HepG2 (cell line): ENCODE results near the gene NDUFV1. TPM values are rescaled to one million over a fixed set of nuclear protein-coding genes. Genes with fewer than 3 reads are reported as not detected.
A peak's percentile ranks its signal among the peaks of the same experiment; 100 is the strongest.

Experiments
- BORCS8-MEF2B ChIP-seq: sonication (generic); formaldehyde crosslinking; IDR thresholded peaks from 2 replicates; pipeline ENCODE4 v1.8.0; 2022; ENCODE audit warnings: mild to moderate bottlenecking, missing genetic modification reagents
- DNMT1 ChIP-seq: sonication (generic); formaldehyde crosslinking; IDR thresholded peaks from 2 replicates; pipeline ENCODE4 v1.5.1; 2020; ENCODE audit warnings: mild to moderate bottlenecking, missing genetic modification reagents
- ETV5 ChIP-seq: IDR thresholded peaks from 2 replicates; pipeline ENCODE4 v1.6.1; 2018; ENCODE audit warnings: missing biosample characterization, missing genetic modification reagents, inconsistent platforms, borderline replicate concordance
- HCFC1 ChIP-seq: fragments of 150-350 bp; IDR thresholded peaks from 2 replicates; pipeline ENCODE4 v1.6.1; 2014; ENCODE audit warnings: low read depth, low read length
- JUND ChIP-seq: sonication (generic); formaldehyde crosslinking; IDR thresholded peaks from 2 replicates; pipeline ENCODE4 v1.8.0; 2022; ENCODE audit warnings: mild to moderate bottlenecking, missing genetic modification reagents
- MYC ChIP-seq: sonication (generic); formaldehyde crosslinking; IDR thresholded peaks from 2 replicates; pipeline ENCODE4 v1.9.0; 2021; ENCODE audit warnings: missing genetic modification reagents, borderline replicate concordance
- NCOA1 ChIP-seq: sonication (generic); formaldehyde crosslinking; IDR thresholded peaks from 2 replicates; pipeline ENCODE4 v1.9.0; 2021; ENCODE audit warnings: missing genetic modification reagents
- NFATC3 ChIP-seq: sonication (generic); formaldehyde crosslinking; IDR thresholded peaks from 2 replicates; pipeline ENCODE4 v1.5.1; 2020; ENCODE audit warnings: mild to moderate bottlenecking, missing genetic modification reagents
- ONECUT2 ChIP-seq: sonication (generic); formaldehyde crosslinking; IDR thresholded peaks from 2 replicates; pipeline ENCODE4 v1.4.0; 2020; ENCODE audit warnings: missing genetic modification reagents
- PAF1 ChIP-seq: IDR thresholded peaks from 2 replicates; pipeline ENCODE4 v1.6.1; 2016; ENCODE audit warnings: missing genetic modification reagents, missing compliant biosample characterization
- RFXAP ChIP-seq: sonication (generic); formaldehyde crosslinking; IDR thresholded peaks from 2 replicates; pipeline ENCODE4 v1.4.0; 2020; ENCODE audit warnings: missing genetic modification reagents, borderline replicate concordance
- RXRB ChIP-seq: IDR thresholded peaks from 2 replicates; pipeline ENCODE4 v1.6.1; 2016; ENCODE audit warnings: borderline replicate concordance, missing genetic modification reagents, missing compliant biosample characterization
- SATB2 ChIP-seq: sonication (generic); formaldehyde crosslinking; IDR thresholded peaks from 2 replicates; pipeline ENCODE4 v1.5.0; 2020; ENCODE audit warnings: missing genetic modification reagents
- SMC3 ChIP-seq: IDR thresholded peaks from 2 replicates; pipeline ENCODE4 v1.6.1; 2011; ENCODE audit warnings: low read length, improper control_type of control experiment
- ZFP62 ChIP-seq: sonication (generic); formaldehyde crosslinking; IDR thresholded peaks from 2 replicates; pipeline ENCODE4 v1.4.0; 2020; ENCODE audit warnings: missing genetic modification reagents
- ZNF343 ChIP-seq: sonication (generic); formaldehyde crosslinking; IDR thresholded peaks from 2 replicates; pipeline ENCODE4 v1.4.0; 2020; ENCODE audit warnings: mild to moderate bottlenecking, missing genetic modification reagents
- ZNF382 ChIP-seq: sonication (generic); formaldehyde crosslinking; IDR thresholded peaks from 2 replicates; pipeline ENCODE4 v1.5.0; 2020; ENCODE audit warnings: missing genetic modification reagents, mild to moderate bottlenecking, borderline replicate concordance
- ZNF766 ChIP-seq: sonication (generic); formaldehyde crosslinking; IDR thresholded peaks from 2 replicates; pipeline ENCODE4 v1.5.0; 2020; ENCODE audit warnings: missing genetic modification reagents, borderline replicate concordance
- ZNF777 ChIP-seq: sonication (generic); formaldehyde crosslinking; IDR thresholded peaks from 2 replicates; pipeline ENCODE4 v1.4.0; 2020; ENCODE audit warnings: missing genetic modification reagents
- ZNF788 ChIP-seq: sonication (generic); formaldehyde crosslinking; IDR thresholded peaks from 2 replicates; pipeline ENCODE4 v1.5.0; 2020; ENCODE audit warnings: mild to moderate bottlenecking, missing genetic modification reagents, borderline replicate concordance
- polyA plus RNA-seq, 8 experiments: library from polyadenylated mRNA; depleted of rRNA in 3 of 8; stranded (reverse) in 7 of 8; unstranded in 1 of 8; fragments of >200 nt; fragmentation: Illumina TruSeq in 4 of 8; extraction: Trizol in 4 of 8; gene quantifications; 2 replicates each; pipeline versions ENCODE4 v1.2.1 to v1.2.3, GENCODE V29; 2011 to 2016; ENCODE audit warnings: low read depth in 4 of 8, missing spikeins in 1 of 8, mixed read lengths in 1 of 8; ENCODE audit not compliant: insufficient read depth in 1 of 8
- total RNA-seq, 5 experiments: library from RNA; depleted of rRNA; stranded (reverse); fragments of >200 nt; fragmentation: Illumina TruSeq; extraction: Trizol; gene quantifications; 2 replicates each; pipeline ENCODE4 v1.2.3, GENCODE V29; 2016; ENCODE audit warnings: low read depth in 1 of 5
- TF ChIP-seq, protein P1 (sequence below): sonication (generic); formaldehyde crosslinking; conservative IDR thresholded peaks from 2 replicates; pipeline ENCODE4 v1.4.0; 2020; ENCODE audit warnings: missing genetic modification reagents
- TF ChIP-seq, protein P2 (sequence below): sonication (generic); formaldehyde crosslinking; IDR thresholded peaks from 2 replicates; pipeline ENCODE4 v1.4.0; 2020; ENCODE audit warnings: mild to moderate bottlenecking, missing genetic modification reagents
- TF ChIP-seq, protein P3 (sequence below): sonication (generic); formaldehyde crosslinking; IDR thresholded peaks from 2 replicates; pipeline ENCODE4 v1.8.1; 2023; ENCODE audit warnings: mild to moderate bottlenecking, missing genetic modification reagents
- TF ChIP-seq, protein P4 (sequence below): sonication (generic); formaldehyde crosslinking; IDR thresholded peaks from 2 replicates; pipeline ENCODE4 v1.4.0; 2020; ENCODE audit warnings: missing genetic modification reagents, mild to moderate bottlenecking, borderline replicate concordance

NDUFV1 gene
- total and polyA plus RNA-seq, 2 of the 13 experiments (the other 11 are each of a cell fraction or from before 2014, with no cell fraction given) = 88.9 to 137 TPM

DNA sequence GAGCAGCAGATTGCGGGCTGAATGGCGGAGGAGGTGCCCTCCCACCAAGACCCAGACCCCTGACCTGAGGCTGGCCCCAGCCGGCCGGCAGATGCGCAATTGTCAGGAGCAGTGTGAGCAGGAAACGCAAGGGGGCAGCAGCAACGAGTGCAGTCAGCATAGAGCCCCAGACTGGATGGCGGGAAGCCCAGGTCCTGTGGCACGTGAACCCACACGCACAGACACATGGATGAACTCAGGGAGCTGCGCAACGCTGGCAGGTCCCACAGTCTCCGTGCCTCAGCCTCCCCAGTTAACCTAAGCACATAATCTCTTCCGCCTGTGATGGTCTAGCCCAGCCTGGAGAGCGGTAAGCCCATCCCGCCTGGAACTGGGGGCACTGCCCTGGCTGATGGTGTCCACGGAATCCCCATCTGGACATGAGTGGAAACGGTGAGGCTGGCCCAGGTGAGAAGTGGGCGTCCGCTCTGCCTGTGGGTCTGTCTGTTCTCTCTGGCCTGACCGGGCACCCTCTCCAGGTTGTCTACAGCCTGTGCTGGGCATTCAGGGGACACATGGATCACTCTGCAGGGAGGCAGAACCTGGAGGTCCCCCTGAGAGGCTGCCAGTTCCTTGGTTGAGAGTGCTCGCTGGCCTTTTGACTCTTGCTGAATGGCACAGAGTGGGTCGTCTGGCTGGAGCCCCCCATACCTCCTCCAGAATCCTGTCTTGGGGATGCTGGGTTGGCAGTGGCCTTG lies 33.5 kb downstream of the NDUFV1 start (continued):
- TF ChIP-seq ZNF788 = 0 out of 2 replicates have a peak, but pooled peaks have one; percentile 61
- peak; percentile 27; the same call in 1 of the 2 replicates for TF ChIP-seq ETV5 (CRISPR knock-in tag)
- TF ChIP-seq SATB2 (CRISPR knock-in tag) = 0 out of 2 replicates have a peak, but pooled peaks have one; percentile 50
- TF ChIP-seq RFXAP (CRISPR knock-in tag) = 0 out of 2 replicates have a peak, but pooled peaks have one; percentile 43
- peak; percentile 36; the same call in 1 of the 2 replicates for TF ChIP-seq SMC3
- TF ChIP-seq NFATC3 (CRISPR knock-in tag) = no peak
- 0 out of 2 replicates have a peak, but pooled peaks have one; percentile 36 for TF ChIP-seq BORCS8-MEF2B (CRISPR knock-in tag)
- peak; percentile 44; the same call in 1 of the 2 replicates for TF ChIP-seq MYC (CRISPR knock-in tag)
- TF ChIP-seq ZNF382 (CRISPR knock-in tag) = no peak
- TF ChIP-seq, protein P1, sequence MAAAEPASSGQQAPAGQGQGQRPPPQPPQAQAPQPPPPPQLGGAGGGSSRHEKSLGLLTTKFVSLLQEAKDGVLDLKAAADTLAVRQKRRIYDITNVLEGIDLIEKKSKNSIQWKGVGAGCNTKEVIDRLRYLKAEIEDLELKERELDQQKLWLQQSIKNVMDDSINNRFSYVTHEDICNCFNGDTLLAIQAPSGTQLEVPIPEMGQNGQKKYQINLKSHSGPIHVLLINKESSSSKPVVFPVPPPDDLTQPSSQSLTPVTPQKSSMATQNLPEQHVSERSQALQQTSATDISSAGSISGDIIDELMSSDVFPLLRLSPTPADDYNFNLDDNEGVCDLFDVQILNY (CRISPR knock-in tag) = peak; percentile 78
- TF ChIP-seq HCFC1 = no peak
- 0 out of 2 replicates have a peak, but pooled peaks have one; percentile 28 for TF ChIP-seq DNMT1
- TF ChIP-seq ONECUT2 = no peak
- no peak for TF ChIP-seq ZNF777 (CRISPR knock-in tag)
- TF ChIP-seq, protein P2, sequence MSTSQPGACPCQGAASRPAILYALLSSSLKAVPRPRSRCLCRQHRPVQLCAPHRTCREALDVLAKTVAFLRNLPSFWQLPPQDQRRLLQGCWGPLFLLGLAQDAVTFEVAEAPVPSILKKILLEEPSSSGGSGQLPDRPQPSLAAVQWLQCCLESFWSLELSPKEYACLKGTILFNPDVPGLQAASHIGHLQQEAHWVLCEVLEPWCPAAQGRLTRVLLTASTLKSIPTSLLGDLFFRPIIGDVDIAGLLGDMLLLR = peak; percentile 50; the same call in 1 of the 2 replicates
- TF ChIP-seq, protein P3, sequence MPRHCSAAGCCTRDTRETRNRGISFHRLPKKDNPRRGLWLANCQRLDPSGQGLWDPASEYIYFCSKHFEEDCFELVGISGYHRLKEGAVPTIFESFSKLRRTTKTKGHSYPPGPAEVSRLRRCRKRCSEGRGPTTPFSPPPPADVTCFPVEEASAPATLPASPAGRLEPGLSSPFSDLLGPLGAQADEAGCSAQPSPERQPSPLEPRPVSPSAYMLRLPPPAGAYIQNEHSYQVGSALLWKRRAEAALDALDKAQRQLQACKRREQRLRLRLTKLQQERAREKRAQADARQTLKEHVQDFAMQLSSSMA (CRISPR knock-in tag) = no peak
- TF ChIP-seq ZNF766 (CRISPR knock-in tag) = peak; percentile 32; the same call in 1 of the 2 replicates
- no peak for TF ChIP-seq NCOA1 (CRISPR knock-in tag)
- no peak for TF ChIP-seq PAF1 (CRISPR knock-in tag)
- TF ChIP-seq, protein P4, sequence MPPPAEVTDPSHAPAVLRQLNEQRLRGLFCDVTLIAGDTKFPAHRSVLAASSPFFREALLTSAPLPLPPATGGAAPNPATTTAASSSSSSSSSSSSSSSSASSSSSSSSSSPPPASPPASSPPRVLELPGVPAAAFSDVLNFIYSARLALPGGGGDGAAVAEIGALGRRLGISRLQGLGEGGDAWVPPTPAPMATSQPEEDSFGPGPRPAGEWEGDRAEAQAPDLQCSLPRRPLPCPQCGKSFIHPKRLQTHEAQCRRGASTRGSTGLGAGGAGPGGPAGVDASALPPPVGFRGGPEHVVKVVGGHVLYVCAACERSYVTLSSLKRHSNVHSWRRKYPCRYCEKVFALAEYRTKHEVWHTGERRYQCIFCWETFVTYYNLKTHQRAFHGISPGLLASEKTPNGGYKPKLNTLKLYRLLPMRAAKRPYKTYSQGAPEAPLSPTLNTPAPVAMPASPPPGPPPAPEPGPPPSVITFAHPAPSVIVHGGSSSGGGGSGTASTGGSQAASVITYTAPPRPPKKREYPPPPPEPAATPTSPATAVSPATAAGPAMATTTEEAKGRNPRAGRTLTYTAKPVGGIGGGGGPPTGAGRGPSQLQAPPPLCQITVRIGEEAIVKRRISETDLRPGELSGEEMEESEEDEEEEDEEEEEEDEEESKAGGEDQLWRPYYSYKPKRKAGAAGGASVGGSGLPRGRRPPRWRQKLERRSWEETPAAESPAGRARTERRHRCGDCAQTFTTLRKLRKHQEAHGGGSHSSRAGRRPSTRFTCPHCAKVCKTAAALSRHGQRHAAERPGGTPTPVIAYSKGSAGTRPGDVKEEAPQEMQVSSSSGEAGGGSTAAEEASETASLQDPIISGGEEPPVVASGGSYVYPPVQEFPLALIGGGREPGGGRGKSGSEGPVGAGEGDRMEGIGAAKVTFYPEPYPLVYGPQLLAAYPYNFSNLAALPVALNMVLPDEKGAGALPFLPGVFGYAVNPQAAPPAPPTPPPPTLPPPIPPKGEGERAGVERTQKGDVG (CRISPR knock-in tag) = no peak
- no peak for TF ChIP-seq ZFP62 (CRISPR knock-in tag)
- TF ChIP-seq ZNF343 = no peak
- TF ChIP-seq JUND (CRISPR knock-in tag) = no peak
- no peak for TF ChIP-seq RXRB (CRISPR knock-in tag)
